ENCODE data around the gene TCEANC2. TPM values are rescaled to one million over a fixed set of nuclear protein-coding genes. Genes with fewer than 3 reads are reported as not detected.

Gene TCEANC2
- total and polyA plus RNA-seq, 12 donors = 1.4 to 5.9 (median 3.9) TPM

GRCh38 chr1:54112705-54113368, 59.4 kb downstream of the TCEANC2 start:
- TF ChIP-seq CTCF (IDR thresholded peaks at IDR 0.05) = no peak
- Histone ChIP-seq H3K27ac (no peak overlapping the region), H3K9me3 (no peaks in the 10 kb centered on the region), H3K36me3 (no peaks in the 10 kb centered on the region), H3K4me3 (no peak overlapping the region), H3K27me3 (no peaks in the 10 kb centered on the region), H3K4me1 (peaks cover 0 to 3% (median 0%) of the 10 kb centered on the region in 9 donors)
- intact Hi-C loops (cut with DNase I) = no loop called here
- ATAC-seq (no peak), DNase-seq (no peak)
- WGBS, 2 donors = 57 to 68% methylated on average over 5 of the region's 5 CpGs

- whole genome bisulfite sequencing, 2 donors = 92 to 93% methylated on average over 4 of the region's 4 CpGs
- TF ChIP-seq CTCF (IDR thresholded peaks at IDR 0.05) = no peak
- Histone ChIP-seq H3K27me3 (no peaks in the 10 kb centered on the region), H3K27ac (no peak overlapping the region), H3K4me1 (peaks cover 0 to 3% (median 0%) of the 10 kb centered on the region in 9 donors), H3K9me3 (no peaks in the 10 kb centered on the region), H3K36me3 (no peaks in the 10 kb centered on the region), H3K4me3 (no peak overlapping the region)
- intact Hi-C loops (cut with DNase I) = no loop called here
- DNase-seq (no peak), ATAC-seq (no peak)
Measured at GRCh38 chr1:54114001-54114400, 60.6 kb downstream of the TCEANC2 start.

GRCh38 chr1:54114955-54115354, 61.5 kb downstream of the TCEANC2 start:
- intact Hi-C loops (cut with DNase I) = no loop called here
- no peaks in the 10 kb centered on the region for H3K36me3 ChIP-seq
- H3K9me3 ChIP-seq = no peaks in the 10 kb centered on the region
- no peaks in the 10 kb centered on the region for H3K4me1 ChIP-seq
- H3K27me3 ChIP-seq = peaks cover 0 to 3% (median 0%) of the 10 kb centered on the region in 7 donors
- no peak for TF ChIP-seq CTCF (IDR thresholded peaks at IDR 0.05)
- H3K4me3 ChIP-seq = no peak overlapping the region
- 78 to 84% methylated on average over 6 of the region's 6 CpGs for WGBS, 2 donors
- ATAC-seq (no peak), DNase-seq (no peak)
- H3K27ac ChIP-seq = no peak overlapping the region

GRCh38 chr1:54115520-54115919, 62.1 kb downstream of the TCEANC2 start:
- intact Hi-C loops (cut with DNase I) = no loop called here
- no peak for TF ChIP-seq CTCF (IDR thresholded peaks at IDR 0.05)
- Histone ChIP-seq H3K27me3 (peaks cover 0 to 3% (median 0%) of the 10 kb centered on the region in 7 donors), H3K4me1 (no peaks in the 10 kb centered on the region), H3K4me3 (no peak overlapping the region), H3K27ac (no peak overlapping the region), H3K36me3 (no peaks in the 10 kb centered on the region), H3K9me3 (no peaks in the 10 kb centered on the region)
- WGBS, 2 donors = 85 to 94% methylated on average over 3 of the region's 3 CpGs
- no peak for DNase-seq
- ATAC-seq = no peak

Data from heart right ventricle (tissue), 16 donors.